Activated CD8-positive, alpha-beta memory T cell treated with anti-CD3 and anti-CD28 coated beads for 24 hours (primary cell): ENCODE data around the gene ZNF536.

Experiments
- DNase-seq: peaks from one replicate; pipeline ENCODE4 v3.0.0-alpha.2; 2020

The ZNF536 gene

DNA sequence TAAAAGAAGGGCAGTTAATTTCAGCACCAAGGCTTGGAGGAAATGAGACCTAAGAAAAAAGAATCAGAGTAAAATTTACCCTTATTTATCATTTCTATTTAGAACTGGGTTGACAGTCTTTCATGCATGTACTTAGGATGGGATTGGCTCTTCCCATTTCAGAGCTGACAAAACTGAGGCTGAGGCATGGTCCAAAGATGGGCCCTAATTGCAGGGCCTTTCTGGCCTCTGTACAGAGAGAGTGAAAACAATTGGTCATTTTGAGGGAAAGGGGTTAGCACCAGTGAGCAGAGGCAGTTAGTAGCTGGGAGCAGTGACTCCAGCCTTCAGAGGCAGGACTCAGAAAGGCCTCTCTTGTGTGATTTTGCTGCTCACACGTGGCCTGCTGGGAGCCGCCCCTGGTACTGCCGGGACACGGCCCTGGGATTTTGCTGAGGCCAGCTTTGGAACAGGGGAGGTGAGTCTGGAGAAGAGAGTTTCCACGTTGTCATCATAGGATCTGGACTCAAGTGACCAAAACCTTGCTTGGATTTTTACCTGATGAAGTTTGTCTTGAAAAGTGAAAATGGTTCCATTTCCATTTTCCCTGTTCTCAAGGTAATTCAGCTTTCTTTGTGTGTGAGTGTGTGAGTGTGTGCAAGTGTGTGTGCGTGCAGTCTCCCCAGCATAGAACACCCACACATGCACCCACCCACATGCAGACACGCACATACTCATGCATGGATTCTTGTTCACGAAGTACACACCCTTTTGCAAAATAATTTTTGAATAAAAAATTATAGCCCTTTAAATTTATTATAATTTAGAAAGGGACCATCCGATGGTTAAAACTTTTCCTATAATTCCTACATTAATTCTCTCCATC lies at the start of gene ZNF536:
ZNF536 (plus strand) TSS at position 425 of the 865 bp plus-strand sequence. CDS start 71,179 bp downstream, outside the sequence.
- no peak for DNase-seq

DNA sequence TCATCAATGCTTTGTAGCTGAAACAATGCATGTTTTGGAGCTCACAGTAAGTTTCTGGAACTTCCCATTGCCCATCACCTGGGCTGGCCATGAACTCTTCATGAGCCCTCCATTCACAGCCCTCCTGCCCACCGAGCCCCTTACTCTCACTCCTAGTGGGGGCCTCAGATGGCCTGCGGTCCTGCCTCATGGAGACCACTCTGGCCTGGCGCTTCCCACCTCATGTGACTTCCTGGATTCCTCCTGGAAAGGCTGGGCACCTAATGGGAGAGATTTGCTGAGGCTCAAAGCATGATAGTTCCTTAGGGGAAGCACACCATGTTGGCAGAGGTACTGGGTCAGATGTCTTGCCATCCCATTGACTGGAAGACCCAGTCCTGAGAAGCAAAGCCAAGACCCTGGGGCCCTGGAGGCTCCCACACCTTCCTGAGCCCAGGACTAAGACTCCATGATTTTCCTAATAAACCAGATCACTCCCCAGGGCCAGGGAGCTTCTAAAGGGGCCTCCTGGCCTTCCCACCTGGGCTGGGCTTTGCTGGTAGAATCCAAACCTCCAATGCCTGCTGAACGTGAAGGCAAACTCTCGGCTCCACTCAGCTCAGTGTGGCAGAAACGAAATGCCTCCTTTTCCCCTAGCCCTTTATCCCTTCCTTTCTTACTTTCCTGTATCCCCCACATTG lies 49.4 kb upstream of the ZNF536 start:
- no peak for DNase-seq

DNA sequence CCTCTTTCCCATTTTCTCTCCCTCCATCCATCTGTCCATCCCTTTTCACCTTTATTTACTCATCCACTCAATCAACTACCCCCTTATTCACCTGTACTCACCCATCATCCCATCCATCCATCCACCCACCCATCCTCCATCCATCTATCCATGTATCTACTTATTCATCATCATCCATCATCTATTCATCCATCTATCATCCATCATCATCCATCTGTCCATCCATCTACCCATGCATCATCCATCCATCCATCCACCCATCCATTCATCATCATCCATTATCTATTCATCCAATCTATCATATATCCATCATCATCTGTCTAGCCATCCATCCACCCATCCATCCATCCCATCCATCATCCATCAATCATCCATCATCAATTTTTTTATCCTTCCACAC lies 48.3 kb upstream of the ZNF536 start:
- no peak for DNase-seq

DNA sequence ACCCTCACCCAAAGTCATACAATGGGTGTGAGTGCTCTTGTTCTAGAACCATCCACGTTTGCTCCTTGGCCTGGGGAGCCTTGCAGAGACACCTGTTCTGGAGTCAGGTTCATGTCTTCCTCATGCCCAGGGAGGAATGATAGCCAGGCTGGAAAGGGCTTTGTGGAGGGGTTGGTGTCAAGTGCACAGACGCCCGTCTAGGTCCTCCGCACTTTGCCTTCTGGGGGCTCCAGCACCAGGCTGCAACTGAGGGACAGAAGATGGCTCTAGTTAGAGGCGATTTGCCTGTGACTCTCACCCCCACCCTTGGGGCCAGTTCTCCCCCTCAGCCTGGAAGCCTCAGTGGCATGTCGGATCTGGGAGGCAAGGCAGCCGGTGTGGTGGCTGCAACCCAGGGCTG lies 47.2 kb upstream of the ZNF536 start:
- DNase-seq = no peak

DNA sequence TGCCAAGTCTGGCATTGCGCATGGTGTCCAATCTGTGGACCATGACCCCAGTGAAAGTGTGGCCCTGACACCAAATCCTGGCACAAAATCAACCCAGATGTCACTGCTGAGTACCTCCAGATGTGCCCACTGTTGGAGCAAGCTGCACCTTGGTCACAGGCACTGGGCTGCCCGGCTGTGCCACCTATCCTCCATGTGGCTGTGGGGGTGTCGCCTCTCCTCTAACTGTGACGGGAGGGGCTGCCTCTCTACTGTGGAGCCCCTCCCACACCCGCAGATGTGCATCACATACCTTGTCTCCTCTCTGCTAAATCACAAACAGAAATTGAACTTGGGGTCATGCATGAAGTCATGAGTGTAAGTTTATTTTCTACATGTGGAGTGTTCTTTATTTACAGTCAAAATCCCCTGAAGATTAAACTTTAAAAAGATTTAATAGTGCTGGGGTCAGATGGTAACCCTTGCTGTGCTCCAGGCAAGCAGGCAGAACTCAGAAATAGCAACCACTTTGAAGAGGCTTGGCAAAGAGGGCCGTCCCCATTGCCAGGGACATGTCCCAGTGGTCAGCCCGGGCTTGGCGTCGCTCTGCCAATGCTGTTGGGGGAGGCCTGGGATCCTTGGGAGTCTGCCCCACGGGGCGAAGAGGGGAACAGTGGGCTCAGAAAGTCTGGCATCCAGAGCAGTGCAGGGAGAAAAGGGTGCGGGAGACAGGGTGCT lies 46.4 kb upstream of the ZNF536 start:
- no peak for DNase-seq

DNA sequence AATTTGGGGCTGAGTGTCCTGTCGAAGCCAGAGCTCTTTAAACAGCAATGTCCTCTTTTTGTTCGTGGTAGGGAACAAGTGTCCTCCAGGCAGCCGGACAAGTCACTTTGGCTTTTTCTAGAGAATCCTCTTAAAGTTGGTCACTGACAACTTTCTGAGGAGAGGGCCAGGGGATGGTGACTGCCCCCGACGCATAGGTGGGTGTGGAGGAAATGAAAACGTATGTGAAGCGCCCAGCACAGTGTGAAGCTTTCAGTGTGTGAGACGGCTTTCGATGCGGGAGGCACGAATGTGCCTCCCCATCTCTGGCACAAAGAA lies 45.8 kb upstream of the ZNF536 start:
- DNase-seq = no peak

DNA sequence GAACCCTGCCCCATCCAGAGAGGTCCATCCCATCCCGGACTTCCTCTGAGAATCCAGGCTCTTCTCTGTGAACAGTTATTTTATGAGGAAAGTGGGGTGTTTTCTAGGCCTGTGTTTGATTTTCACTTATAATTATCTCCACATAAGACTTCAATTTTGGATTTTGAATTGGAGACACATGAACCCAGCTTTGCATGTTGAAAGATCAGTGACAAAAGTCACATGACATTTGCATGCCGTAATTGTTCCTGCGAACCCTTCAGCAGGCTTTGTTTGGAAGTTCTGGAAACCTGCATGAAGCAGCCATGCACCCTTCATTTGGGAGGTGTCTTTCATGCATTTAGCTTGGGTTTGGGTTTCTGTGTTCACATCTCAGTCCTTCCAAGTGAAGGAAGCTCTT lies 44.9 kb upstream of the ZNF536 start:
- DNase-seq = no peak

DNA sequence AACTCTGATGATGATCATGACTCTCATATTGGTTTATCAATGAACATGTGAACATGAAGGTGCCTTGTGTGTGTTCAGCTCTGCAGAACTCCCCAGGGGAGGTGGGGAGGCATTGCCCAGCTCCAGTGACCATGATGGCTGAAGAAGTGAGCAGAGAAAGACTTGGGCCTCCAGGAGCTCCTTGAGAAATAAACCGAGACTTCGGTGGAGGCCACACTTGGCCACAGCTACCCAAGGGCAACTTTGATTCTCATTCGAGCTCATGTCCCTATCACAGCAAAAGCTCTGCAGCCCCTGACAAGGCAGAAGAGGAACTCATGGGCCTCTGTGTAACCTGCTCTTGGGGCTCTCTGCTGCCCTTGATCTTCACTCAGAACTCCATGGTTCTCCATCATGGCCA lies 44.1 kb upstream of the ZNF536 start:
- no peak for DNase-seq

DNA sequence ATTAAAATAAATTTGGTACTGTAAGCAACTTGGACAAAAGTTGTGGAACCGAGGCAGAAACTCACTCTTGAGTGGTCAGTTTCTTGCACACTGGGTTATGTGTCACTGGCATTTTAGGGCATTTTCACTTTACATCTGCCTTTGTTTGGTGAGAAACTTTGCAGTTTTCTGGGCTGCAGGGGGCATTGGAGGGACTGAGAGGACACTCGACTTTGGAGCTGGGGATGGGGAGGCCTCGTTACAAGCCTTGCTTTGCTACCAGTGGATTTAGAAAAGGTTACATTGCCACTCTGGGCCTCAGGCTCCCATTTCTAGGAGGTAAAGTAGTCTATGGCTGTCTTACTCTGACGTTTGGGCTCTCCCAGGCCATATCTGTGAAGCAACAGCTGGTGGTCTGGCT lies 41.9 kb upstream of the ZNF536 start:
- no peak for DNase-seq

DNA sequence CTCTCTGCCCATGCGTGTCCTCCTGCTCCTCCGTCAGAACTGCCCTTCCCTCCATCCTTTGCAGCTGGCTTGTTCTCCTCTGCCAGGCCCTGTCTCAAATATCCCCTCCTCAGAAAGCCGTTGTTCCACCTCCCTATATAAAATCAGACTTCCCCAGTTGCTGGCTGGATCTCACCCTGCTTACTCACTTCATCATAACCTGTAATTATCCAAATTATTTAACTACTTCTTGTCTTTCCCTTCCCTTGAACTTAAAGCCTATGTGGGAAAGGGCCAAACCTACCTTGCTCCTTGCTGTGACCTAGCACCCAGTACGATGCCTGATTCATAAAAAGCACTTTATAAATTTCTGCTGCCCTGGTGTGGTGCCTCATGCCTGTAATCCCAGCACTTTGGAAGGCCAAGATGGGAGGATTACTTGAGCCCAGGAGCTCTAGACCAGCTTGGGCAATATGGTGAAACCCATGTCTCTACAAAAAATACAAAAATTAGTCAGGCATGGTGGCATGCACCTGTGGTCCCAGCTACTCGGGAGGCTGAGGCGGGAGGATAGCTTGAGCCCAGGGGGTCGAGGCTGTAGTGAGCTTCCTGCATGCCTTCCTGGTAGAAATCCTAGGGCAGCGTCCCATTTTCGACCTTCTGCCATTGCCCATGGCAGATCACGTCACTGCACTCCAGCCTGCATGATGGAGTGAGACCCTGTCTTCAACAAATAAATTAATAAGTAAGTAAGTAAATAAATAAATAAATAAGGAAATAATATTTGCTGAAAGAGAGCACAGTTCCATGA lies 39.5 kb upstream of the ZNF536 start:
- no peak for DNase-seq

DNA sequence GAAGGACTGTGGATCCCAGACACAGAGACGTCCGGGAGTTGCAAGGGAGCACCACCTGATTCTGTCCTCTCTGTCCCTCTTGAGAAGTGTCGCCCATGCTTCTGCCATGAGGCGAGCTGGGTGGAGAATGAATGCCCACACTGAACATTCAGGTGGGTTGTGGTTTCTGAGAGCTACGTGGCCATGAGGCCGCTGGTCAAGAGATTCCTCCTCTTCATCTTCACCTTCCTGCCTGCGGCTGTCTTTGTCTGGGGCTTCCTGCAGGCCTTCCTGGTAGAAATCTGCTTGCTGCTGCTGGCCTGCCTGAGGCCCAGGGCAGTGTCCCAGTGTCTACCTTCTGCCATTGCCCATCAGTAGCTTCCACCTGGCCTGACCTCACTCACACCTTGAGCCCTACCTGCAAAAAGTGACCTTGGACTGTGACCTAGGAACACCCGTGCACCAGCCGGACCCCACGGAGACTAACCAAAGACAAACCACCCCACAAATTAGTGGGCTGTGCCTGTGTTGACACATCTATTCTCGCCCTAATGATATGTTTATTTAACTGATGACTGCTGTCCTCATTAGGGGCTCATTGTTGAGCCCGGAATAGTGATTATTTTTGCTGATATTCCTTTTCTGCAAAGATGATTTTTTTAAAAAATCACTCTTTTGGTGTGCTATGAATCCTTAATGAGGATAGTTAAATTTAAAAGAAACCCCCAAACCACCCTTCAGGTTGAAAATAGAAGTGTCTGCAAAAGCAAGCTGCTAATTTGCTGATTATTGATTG lies 38.7 kb upstream of the ZNF536 start:
- DNase-seq = no peak

DNA sequence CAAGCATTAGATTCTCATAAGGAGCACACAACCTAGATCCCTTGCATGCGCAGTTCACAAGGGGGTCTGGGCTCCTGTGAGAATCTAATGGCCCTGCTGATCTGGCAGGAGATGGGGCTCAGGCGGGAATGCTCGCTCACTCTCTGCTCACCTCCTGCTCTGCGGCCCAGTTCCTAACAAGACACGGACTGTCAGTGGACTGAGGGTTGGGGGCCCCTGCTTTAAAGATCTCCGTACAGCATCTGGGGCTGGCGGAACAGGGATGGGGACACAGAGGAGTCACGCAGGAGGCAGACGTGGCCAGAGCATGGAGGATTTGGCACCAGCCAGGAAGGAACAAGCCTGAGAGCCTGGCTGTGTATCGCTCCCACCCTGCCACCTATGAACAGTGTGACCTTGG lies 37.3 kb upstream of the ZNF536 start:
- DNase-seq = no peak

DNA sequence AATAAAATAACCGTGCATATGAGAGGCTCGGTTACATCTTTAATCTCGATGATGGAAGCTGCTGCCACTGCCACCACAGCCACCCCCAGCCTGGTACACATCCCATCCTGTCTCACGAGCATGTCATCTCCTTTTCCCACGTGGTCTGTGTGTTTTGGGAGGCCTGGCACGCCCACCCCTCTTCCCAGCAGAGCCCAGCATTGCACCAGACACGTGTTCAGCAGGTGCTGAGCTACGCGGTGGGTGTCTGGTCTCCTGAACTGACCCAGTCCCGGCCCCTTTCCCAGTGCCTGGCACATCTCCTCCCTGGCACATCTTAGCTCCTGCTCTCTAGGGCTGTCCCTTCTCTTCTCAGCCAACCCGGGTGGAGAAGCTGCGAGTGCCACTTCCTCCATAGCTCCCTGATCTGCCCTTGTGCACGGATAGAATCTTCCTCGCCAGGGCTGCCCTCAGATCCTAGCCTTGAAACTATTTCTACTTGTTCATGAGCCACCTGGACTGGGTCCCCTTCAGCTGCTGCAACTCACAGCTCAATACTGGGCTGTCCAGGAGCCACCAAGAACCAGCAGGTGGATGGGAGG lies 36.8 kb upstream of the ZNF536 start:
- no peak for DNase-seq

DNA sequence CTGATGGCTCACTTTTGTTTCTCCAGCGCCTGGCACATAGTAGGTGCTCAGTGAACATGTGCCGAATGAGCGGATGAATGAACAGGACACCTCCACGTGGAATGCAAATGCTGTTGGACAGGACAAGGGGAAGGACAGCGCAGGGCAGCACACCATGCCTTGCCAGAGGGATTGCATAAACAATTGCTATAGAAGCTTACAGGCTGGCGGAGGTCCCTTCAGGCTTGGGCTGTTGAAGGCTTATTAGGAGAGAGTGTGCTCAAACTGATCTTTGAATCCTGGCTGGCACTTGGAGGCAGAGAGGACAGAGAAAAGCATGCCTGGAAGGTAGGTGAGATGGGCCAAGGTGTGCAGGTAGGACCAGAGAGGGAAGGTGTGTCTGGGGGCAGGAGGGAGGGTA lies 35.9 kb upstream of the ZNF536 start:
- no peak for DNase-seq

DNA sequence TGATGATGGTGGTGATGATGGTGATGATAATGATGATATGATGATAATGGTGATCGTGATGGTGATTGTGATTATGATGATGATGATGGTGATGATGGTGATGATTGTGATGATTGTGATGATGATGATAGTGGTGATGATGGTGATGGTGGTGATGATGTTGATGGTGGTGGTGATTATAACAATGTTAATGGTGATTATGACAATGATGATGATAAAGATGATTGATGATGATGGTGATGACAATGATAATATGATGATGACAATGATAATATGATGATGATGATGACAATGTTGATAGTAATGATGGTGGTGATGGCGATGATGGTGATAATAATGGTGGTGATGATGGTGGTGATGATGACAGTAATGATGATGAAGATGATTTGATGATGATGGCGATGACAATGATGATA lies 34.1 kb upstream of the ZNF536 start:
- DNase-seq = no peak

DNA sequence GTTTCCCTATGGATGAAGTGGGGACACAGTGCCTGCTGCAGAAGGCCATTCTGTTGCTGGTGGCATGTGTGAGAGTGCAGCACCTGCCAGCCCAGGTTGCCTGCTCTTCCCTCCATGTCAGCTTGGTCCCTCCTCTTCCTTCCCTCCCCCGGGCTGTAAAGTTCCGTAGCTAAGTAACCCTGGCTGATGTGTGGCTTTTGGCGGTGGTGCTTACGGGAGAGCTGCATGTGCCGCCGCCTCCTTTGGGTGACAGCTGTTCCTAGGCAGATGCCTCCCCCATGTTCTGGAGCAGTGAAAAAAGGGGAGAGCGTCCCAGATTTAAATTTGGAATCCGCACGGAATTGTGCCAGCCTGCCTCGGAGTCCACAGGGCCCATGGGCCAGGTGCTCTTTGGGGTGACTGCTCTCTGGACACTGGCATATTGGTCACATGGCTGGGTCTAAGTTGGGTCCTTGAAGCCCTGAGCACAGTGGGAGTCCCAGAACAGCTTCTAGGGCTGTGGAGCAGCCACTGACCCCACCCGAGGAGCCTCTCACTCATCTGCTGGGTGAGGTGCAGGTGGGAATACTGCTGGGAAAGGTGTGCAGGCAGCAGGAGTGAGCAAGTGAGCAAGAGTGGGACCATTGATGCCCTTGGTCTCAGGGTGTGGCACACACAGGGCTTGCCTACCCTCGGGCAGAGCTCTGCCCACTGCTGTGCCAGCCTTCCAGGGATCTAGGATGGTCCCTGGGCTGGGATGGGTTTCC lies 33.1 kb upstream of the ZNF536 start:
- no peak for DNase-seq

DNA sequence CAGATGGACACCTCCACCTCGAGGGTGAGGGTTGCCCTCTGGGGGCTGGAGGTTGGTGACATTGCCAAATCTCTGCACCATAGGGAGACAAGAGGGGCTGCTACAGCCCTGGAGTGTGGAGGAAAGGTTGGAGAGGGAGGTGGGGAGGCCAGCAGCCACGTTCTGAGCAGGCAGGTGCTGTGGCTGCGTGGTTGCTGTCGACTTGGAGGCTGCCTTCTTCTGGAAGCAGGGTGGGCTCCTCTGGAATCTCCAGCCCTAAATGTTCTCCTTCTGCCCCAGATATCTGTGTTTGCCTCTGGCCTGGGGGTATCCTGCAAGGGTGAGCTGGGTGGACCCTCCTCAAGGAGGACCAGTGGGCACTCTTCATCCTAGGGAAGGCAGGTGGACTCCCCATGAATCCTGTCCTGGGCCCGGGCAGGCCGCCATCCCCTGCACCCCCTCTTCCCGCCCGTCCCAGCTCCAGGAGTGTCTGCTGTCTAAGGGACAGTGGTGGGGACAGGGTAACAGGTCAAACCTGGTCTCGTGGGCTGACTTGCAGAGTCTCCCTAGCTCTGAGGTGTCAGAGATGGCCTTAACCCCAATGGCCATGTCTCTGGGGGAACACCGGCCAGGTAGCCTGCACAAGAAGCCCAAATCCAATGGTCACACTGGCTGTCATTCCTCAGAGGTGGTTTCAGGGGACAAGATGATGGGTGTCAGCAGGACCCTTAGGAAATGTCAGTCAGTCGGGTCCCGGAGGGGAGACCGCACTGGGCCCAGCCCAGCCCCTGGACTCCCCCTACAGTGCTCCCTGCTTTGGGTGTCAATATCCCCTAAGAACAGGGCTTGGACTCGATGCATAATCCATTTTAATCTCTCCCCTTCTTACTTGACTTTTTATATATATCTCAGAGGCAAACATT lies 32.3 kb upstream of the ZNF536 start:
- DNase-seq = no peak

DNA sequence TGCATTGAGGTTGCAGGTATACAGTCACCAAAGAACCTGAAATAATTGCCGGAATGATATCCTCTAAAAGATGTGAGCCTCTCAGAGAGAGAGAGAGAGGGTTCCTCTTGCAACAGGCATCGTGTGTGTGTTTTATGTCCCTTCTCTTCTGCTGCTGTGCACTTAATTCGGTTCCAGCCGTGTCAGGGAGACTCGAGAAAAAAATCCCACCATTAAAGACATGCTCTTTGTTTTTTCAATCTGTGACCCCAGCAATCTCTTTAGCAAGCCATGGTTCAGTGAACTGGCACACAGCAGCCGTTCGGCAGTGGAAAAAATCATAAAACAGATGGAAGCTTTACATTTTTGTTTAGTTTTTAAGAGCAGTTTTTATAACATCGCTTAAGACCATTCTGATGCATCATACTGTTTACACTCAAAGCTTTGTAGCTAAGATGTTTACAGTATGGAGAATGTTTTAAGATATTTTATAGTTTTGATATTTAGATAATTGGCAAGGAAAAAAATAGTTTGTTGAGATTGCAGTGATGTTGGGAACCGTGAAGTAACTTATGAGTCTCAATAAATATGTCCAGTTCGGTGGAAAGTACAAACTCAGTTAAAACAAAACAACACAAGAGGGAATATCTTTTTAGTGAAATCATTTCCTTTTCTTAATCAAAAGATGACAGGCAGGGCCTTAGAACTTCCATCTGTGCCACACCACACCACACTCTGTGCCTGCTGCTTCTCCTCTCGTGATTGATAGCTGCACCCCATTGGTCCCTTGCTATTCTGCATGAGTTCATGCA lies 31.2 kb upstream of the ZNF536 start:
- DNase-seq = no peak

DNA sequence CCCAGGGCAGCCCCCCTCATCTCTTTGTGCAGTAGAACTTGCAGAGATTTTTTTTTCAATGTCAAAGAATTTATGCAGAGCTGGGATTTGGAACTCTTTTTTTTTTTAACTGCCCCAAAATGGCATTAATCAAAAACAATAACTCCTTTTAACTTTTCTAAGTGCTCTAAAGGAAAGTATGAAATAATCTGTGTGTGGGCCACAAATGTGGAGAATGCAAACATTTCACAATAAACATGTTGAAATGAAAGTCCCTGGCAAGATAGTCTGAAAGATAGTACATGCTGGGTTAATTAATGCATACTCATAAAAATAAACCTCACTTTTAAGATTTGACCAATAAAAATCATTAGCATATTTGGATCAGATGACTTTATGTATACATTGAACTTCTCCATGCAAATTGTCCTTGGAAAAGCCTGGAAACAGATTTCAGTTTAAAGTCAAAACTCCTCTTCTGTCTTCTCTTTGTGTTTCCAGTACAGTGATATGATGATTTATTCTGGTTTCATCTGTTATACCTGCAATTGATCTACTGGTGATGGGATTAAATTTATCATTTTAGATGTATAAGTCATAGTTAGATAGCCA lies 30.5 kb upstream of the ZNF536 start:
- no peak for DNase-seq
